Measurements from ENCODE around the gene RSPH4A.
"Not testable (repeated sequence)": the region's sequence is repeated elsewhere in the genome, so short reads cannot be mapped to it uniquely, and the experiment has no call there.

The RSPH4A gene

DNA sequence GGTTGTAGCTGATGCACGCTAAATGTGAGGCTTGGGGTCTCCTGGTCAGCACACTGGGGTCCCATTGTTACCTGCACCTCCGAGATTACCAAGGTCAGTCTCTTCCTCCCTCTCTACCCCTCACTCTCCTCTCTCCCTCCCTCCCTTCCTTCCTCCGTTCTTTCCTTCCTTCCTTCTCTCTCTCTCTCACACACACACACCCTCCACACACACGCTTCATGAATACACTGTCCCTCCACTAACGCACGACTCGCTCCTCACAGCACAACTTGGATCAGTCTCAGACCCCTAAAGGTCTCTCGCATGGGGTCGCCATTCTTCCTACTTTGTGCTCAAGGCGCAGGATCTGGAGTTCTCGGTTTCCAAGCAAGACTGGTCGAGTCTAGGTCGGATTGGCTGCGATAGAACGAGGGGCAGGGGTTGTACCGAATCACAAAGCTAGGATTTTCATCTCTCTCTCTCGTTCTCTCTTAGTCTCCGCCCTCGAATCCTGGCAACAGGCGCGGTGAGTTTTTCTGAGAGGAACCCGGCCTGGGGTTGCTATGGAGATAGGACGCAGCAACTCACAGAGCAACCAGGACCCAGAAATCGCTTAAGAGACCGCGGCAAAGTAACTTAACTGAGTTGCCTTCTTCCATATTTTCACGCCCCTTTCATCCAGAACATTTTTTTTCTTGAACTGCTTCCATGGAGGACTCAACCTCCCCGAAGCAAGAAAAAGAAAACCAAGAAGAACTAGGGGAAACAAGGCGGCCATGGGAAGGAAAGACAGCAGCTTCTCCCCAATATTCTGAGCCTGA, at the start of gene RSPH4A:
RSPH4A (plus strand) TSS at position 543 of the 800 bp plus-strand sequence; CDS start at position 688, 145 bp downstream.
- peak; percentile 72 for DNase-seq

DNA sequence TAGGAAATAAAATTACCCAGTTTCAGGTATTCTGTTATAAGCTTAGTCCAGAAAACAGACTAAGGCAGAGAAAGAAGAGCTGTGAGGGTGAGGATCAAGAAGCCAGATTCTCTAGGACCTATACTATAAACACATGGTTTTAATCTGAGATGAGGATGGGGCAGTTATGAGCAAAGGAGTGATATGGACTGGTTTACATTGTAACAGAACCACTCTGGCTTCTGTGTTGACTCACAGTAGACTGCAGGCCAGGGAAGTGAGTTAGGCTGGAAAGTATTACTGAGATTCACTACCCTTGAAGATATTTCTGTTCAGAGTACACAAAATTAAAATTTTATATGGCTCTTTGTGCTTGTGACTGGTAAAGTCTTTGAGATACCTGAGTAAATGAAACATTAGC, 48.2 kb upstream of the RSPH4A start:
- no peak for DNase-seq

DNA sequence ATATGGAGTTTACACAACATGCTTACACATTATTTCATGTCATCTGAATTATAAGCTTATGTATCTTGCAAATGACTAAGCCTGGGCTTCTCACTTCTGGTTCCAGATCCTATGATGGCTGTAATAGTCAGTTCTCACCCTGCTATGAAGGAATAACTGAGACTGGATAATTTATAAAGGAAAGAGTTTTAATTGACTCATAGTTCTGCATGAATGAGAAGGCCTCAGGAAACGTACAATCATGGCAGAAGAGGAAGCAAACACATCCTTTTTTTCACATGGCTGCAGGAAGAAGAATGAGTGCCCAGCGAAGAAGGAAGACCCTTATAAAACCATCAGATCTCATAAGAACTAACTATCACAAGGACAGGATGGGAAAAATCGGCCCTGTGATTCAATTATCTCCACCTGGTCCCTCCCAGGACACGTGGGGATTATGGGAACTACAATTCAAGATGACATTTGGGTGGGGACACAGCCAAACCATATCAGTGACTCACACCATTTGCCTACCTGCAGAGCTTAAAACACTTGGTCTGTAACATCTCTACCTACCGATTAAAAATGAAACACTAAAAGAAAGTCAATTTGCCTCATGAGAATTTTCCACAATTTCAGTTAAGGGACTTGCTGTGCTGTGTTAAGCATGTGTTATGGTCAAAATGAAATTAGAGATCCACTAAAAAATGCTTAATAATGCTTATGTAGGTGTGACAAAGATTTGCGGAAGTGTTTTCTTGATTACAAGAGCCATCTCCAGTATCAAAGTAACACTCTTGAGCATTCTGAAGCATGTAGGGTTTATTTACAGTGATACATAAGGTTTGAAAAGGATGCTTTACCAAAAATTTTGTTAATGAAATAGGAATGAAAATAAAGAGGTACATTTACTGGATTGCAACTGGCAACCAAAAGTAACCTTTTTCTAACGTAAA, 47.2 kb upstream of the RSPH4A start:
- DNase-seq: no peak

DNA sequence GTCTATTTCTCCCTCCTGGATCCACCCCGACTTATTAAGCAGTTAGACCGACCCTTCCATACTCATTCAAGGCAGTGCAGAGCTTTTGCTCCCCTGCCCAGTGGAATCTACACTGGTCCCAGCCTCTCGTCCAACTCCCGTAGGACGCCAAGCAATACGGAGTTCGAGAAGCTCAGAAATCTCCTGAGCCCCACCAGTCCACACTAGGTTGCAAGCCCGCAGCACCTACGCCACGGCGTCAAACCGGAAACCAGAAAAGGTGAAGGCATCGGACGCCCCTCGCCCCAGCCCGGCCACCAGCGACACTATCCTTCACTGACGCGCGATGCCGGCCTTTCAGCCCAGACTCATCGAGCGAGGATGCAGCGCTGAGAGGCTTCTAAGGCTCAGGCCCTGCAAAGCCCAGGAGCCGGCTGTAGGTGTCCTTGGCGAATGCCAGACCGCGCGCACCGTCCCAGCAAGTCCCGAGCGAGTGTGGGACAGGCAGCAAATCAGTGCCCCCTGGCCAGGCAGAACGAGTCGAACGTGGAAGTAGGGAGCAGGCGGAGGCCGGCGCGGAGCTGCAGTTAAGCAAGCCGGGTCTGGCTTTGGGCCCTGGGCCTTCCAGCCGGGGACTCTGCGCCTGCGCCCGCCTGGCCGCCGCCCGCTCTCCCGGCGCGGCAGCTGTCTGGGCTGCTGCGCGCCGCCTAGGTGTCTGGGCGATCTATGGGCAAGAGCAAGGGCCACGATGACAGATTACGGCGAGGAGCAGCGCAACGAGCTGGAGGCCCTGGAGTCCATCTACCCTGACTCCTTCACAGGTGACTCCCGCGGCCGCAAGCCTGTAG, 45.2 kb upstream of the RSPH4A start, which contains the start of gene RWDD1:
RWDD1 (plus strand) TSS at position 649 of the 827 bp plus-strand sequence; CDS start at position 728, 79 bp downstream.
- DNase-seq: peak; percentile 93

DNA sequence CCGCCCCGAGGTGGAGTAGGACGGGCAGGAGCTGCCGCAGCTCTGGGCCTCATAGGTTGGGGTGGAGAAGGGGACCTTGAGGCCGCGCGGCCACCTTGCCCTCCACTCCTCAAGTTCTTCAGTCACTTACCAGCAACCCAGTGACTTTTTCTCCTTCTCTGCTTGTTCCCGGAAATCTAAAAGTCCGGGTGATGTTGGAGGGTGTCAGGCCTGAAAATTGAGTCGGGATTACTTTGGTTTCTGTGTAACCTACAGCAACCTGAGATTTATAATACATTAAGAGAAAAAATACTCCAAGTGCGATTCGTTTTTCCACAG, 44.6 kb upstream of the RSPH4A start:
- no peak for DNase-seq

DNA sequence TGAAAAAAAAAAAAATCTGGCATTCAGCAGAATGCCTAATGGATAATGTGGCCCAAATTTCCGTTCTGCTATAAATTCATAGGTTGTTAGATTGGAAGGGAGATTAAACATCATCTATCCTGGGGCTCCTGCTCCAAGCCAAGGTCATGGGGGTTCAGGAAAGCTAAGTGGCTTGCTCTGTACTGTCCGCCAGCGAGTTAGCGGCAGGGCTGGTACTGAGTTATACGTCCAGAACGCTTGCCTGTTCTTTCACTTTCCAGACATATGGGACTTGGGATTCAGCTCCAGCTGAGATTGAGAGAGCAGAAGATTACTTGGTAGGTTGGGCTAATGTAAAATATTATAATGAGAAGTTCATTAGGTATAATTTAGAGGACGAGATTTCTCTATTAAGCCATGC, 44.1 kb upstream of the RSPH4A start:
- DNase-seq: no peak

DNA sequence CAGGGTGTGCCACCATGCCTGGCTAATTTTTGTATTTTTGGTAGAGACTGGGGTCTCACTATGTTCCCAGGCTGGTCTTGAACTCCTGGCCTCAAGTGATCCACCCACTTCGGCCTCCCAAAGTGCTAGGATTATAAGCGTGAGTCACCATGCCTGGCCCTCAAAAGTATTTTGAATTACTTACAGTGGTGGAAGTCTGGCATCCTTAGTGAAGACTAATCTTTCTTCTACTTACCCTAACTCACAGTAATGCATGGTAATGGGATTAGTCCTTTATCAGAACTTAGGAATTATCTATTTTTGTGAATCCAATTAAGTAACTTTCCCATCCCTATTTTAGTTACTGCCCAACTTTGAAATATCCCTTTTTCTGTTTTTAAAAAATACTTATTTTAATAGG, 41.1 kb upstream of the RSPH4A start:
- DNase-seq: no peak

DNA sequence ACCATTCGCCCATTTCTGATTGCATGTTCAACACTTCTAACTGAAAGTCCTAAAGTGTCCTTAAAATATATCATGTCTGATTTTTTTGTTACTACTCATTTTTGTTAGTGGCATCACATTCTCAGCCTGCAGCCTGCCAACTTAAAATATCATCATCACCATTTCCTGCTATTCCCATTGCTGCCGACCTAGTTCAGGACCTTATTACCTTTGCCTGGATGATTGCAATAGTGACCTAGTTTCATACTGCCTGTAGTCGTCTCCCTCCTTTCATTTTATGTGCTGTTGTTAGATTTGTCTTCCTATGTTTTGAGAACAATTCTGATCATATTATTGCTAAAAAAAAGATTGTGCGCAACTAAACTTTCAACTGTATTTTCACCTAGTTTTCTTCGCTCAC, 38.8 kb upstream of the RSPH4A start:
- no peak for DNase-seq

DNA sequence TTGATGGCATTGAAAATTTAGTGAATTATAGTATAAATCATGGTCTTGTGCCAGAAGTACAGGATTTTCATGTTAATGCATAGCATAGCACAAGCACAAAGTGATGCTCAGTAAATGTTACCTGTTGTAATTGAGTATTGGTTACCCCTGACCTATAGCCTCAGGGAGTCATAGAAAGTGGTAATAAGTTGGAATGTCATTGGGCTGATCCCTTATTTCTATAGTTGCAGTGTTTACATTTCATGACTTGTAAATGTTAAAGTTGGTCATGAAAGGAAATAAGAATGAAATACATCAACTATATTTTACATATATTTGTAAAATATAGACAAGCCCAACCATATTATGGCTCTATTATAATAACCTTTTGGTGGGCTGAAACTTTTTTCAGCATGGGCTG, 37.9 kb upstream of the RSPH4A start:
- no peak for DNase-seq

DNA sequence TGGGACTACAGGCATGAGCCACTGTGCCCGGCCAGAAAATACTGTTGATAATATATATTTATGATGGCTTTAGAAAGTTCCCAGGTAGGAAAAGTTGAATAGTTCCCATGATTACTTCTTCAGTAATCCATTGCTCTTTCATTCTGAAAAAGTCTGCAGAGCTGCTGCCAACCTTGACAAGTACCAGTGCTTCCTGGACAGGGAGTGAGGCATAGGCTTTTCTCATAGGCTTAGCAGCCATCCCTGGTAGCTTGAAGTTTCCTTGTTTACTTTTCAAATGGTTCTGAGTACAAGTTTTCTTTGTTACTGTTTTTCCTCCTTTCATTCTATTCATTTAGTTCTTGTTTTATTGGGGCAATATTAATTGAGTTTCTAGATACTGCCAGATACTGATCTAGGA, 37.1 kb upstream of the RSPH4A start:
- no peak for DNase-seq

DNA sequence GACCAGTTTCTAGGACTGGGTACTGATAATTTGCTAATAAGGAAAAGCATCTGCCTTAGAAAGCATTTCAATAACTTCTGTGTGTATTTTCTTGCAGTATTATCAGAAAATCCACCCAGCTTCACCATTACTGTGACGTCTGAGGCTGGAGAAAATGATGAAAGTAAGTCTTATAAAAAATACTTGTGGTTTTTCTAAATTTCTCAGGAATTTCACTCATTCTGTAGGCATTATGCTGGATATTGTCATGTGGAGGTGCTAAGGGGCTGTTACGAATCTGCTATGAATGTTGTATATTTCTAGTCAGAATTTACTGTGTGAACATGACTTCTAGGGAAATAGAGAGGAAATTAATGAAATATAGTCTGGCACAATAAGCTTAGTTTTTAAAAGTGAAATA, 36.1 kb upstream of the RSPH4A start:
- DNase-seq: no peak

DNA sequence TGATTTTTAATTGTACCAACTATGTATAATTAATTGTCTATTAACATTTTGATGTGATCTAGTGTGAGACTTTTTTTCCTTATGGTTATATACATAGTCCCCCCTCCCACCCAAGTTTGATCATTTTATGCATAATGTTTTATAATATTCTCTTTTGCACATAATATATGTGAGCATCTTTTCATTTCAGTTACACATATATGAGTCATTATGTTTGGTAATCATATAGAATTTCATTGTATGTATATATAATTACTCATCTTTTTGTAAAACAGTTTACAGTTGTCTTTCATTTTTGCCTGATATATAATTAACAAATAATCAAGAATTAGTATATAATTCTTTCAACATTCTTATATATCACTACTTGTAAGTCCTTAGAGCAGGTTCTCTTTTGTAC, 30.0 kb upstream of the RSPH4A start:
- DNase-seq: no peak

DNA sequence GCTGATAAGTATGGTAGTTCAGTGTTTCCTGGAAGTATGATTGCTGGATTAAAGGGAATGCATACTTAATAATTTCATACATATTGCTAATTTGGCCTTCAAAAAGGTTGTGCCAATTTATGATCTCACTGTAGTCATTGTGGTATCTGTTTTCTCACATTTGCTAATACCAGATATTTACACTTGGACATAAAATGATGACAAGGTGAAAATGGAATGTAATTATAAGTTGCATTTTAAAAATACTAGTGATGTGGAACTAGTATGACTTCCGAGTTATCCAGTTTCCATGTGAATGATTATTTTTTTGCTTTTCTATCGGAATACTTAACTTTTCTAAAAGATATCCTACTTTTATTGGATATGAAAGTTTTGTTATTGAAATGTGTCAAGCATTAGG, 29.5 kb upstream of the RSPH4A start:
- no peak for DNase-seq

DNA sequence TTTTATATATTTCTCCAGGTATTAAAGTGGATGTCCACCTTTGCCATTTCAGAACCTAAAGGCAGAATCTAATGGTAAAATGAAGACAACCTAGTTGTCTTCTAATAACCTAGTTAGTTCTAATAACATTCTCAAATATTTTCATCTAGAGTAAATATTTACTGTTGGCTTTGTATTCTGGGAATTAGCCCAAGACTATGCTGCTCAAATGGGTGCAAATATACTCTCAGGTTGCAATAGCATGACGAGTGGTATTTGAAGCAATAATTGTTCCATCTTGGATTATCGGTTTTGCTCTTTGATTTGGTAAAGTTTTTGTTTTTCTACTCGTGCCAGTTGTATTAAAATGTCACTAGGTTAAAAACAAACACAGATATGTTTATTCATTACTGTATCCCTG, 21.0 kb upstream of the RSPH4A start:
- no peak for DNase-seq

DNA sequence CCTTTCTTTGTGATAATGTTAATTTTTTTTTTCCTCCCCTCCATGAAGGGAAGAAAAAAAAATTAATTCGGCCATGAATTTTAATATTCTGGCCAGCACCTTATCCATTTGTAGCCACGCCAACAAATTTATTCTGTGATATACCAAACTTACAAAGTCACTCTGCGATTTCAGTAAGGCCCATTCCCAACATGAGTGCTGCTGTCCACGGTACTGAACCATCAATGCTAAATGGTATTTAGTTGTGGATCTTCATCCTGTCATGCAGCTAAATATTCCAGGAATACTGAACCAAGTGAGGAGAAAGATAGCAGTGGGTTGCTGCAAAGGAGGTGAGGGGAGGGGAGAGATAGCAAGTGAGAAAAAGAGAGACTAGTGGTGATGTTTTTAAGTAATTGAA, 19.5 kb upstream of the RSPH4A start:
- DNase-seq: no peak

DNA sequence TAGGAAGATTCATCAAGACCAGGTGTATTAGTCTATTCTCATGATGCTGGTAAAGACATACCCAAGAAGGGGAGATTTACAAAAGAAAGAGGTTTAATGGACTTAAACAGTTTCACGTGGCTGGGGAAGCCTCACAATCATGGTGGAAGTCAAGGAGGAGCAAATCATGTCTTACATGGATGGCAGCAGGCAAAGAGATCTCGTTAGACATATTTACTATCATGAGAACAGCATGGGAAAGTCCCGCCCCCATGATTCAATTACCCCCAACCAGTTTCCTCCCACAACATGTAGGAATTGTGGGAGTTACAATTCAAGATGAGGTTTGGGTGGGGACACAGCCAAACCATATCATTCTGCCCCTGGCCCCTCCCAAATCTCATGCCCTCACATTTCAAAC, 12.4 kb upstream of the RSPH4A start:
- DNase-seq: not testable (repeated sequence)

DNA sequence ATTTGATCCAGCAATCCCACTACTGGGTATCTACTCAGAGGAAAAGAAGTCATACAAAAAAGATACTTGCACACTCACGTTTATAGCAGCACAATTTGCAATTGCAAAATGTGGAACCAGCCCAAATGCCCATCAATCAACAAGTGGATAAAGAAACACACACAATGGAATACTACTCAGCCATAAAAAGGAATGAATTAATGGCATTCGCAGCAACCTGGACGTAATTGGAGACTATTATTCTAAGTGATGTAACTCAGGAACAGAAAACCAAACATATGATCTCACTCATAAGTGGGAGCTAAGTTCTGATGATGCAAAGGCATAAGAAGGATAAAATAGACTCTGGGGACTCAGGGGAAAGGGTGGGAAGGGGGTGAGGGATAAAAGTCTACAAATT, 11.4 kb upstream of the RSPH4A start:
- not testable (repeated sequence) for DNase-seq

DNA sequence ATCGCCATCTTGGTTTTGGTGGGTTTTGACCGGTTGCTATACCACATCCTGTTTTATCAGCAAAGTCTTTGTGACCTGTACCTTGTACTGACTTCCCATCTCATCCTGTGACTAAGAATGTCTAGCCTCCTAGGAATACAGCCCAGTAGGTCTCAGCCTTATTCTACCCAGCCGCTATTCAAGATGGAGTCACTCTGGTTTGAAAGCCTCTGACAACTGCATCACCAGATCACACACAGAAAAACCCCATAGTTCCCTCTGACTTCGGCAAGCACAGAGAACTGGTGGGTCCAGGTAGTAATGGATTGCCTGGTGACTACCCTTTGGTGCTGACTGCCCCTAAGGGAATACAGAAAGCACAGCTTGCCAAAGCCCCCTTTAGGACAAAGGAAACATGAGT, 10.3 kb upstream of the RSPH4A start:
- DNase-seq: no peak

DNA sequence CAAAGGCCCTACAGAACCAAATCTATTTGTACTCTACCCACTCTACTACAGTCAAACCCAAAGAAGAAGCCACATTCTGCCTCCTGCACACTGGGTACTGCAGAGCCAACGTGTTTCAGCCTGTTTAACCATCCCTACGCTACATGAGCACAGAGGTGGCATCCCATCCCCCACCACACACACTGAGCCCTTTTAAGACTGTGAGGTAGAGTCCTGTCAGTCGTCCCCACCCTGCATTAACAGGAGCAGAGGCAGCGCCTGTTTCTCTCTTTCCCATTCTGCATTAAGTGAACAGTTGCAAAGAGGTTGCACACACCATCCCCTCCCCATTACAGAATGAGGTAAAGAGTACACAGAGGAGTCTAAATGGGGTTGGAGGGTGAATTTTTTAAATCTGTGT, 5.2 kb upstream of the RSPH4A start:
- no peak for DNase-seq

DNA sequence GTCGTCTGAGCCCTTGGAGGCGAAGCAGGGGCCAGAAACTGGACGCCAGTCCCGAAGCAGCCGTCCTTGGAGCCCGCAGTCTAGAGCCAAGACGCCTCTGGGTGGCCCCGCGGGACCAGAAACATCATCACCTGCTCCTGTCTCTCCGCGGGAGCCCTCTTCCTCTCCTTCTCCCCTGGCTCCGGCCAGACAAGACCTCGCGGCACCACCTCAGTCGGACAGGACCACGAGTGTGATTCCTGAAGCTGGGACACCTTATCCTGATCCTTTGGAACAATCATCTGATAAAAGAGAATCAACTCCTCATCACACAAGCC, 416 bp downstream of the RSPH4A start:
- no peak for DNase-seq

DNA sequence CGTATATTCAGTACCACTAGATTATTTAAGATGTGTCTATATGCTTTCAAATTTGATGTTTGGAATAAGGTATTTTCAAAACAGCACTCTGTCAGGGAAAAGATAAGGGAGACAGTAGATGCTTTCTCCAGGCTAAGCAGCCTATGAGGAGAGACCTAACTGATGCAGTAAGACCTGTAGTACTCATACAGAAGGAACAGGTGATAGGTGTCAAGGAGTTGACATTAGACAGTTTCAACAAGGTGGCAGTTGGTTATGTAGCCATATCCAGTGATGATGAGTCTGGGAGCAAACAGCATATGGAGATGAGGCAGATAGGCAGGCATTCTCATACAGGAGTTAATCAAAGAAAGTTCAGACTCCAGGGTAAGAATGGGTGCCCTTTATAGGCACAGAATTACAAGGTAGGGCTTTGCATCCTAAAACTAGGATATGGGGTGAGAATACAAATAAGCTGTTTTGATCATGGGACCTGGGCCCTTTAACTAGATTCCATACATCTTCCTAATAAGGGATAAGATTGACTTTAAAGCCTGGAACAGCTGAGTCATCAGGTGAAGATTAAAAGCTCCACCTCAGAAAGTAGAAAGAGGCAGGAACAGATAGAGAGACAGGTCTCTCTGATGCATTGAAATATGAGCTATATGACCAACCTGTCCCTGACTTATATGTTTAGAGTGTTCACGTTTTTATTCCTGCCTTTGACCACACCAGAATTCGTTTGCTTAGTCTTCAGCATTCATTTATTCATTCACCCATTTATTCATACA, 7.9 kb downstream of the RSPH4A start:
- DNase-seq: no peak

DNA sequence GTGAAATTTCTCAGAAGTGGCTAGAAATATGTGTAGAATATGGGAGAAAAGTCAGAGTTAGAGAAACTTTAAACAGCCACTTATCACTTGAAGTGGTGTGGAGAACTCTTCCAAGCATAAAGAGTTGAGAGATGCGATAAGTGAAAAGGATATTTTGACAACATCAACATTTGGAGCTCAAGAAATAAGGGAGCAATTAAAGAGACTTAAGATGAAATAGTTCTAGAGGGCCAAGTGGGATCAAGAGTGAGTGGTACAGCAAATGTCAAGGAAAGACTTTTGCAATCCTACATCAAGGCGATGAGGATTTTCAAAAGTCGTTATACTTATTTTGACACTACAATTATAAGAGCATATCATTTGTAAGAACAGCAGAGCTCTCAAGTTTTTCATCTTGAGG, 9.6 kb downstream of the RSPH4A start:
- no peak for DNase-seq

DNA sequence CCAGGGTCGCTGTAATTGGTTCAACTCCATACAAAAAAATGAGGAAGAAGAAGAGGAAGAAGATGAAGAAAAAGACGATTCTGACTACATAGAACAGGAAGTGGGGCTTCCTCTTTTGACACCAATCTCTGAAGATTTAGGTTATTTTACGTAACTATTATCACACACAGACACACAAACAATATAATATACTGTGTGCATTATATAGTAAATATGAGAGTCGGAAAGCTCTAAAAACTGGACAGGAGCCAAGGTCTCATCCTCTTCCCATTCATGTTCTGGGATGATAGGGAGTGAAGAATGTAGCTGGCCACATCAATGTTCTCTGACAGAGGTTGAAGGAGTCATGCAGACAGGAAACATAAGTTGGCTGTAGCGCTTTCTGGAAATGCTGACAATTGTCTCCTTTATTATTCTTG, 13.3 kb downstream of the RSPH4A start:
- no peak for DNase-seq

Data from NCI-H1092 (cell line).